HG02678 (cell line): ENCODE data around the gene ACD.

ENCODE experiments used
- ATAC-seq: cut with Tn5 transposase; IDR thresholded peaks from one replicate; pipeline ENCODE4 v1.9.1; 2021; ENCODE audit warnings: mild to moderate bottlenecking, moderate library complexity; ENCODE audit not compliant: unreplicated experiment

Gene ACD

DNA sequence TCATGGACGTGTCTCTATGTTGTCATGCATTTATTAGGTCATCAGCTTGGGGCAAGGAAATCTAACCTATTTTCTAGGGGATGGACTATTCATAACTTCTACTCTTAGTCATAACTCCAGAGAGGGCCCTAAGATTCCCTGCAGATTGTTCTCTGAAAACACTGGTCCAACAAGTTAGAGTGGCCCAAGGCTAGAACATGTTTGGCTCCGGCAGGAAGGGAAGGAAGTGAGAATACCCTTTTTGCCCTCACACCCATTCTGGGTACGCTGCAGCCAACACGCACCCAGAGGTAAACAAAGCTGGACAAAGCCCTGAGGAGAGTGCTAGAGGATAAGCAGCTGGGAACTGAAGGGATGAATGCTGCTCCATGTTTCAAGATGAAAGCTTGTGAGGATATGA is 16.5 kb upstream of the ACD start:
- no peak for ATAC-seq

DNA sequence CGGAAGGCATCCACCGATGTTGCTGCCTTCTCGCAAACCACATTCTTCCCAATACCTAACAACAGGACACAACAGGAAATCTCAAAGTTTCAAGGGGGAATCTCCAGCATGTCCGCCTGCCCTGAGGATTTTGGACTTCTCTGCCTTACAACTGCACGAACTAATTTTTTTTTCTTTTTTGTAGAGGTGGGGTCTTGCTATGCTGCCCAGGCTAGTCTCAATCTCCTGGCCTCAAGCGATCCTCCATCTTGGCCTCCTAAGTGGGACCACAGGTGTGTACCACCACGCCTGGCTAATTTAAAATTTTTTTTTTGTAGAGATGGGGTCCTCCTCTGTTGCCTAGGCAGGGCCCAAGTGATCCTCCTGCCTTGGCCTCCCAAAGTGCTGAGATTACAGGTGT is 15.9 kb upstream of the ACD start:
- ATAC-seq, result no peak

DNA sequence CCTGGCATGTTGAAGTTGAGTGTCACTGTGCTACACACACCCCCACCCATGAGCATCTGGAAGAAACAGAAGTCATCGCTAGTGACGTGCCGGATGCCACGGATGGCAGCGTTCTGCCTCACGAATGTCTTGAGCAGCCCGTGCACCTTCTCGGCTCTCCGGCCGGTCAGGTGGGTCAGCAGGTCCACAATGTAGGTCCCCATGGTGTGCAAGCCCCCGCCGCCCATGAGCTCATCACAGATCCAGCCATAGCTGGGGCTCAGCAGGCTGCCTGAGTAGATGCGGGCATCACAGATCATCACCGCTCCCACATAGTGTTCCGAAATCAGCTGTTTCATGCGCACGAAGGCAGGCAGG is 15.5 kb upstream of the ACD start:
- no peak for ATAC-seq

DNA sequence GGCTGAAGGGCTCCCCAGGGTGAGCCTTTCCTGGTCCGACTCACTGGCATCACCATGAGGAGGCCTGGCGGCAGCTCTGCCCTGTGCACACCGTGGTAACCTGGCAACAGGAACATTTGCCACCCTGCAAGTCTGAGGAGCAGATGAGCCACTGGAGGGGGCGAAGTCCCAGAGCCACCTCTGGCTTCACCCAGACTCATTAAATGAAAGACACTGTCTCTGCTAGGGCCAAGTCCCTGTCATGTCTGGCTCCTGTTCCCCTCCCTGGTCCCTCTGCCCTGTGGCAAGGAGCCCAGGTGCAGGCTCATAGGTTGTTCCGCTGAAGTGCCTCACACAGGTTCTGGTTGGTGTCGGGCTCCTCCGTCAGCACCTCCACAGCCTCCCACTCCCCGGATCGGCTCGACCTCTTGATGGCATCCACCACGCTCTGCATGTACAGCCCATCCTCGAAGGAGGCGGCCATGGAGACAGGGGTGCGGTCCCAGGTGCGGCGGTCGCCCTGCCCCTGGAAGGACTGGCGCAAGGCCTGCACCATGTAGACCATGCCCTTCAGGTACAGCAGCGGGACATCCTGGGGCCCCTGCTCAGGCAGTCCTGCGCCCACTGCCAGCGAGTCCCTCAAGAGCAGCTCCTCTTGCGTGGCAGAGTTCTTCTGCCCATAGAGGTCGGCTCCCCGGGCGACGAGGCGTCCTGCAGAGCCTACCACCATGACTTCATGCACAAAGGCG is 15.0 kb upstream of the ACD start:
- no peak for ATAC-seq

DNA sequence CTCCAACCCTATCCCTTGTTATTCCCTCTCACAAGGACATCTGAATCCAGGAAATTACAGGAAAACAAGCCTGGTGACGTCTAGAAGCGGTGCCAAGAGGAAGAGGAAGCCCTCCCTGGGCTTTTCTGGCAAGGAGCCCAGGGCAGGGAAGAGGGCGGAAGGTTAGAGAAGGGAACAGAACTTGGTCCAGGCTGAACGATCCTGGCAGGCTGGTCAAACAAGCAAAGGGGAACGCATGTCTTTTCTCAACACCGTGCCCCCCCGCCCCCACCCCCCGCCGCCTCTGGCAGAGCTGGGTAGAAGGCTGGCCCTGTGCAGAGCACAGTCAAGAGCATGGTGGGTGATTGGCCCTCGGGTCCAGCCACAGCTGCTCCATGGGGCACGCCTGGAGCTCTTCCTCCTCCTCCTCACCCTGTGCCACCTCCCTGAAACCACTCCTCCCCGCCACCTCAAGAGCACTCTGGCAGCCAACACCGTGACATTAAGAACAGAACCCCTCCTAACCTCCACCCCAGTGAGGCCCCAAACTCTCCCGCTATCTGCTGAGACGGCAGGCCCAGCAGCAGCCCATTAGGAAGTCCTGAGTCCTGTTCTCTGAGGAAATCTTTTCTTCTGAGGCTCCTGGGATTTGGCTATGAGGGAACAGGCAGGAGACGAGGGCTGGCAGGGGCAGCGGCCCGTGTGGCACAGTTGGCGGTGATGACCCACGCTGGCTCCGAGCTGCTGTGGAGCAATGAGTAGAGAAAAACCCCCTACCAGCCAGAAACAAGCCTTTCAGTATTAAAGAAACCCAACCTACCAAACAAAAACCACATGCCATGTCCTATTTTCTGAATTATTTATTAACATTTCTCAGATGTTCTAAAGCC is 13.9 kb upstream of the ACD start:
- no peak for ATAC-seq

DNA sequence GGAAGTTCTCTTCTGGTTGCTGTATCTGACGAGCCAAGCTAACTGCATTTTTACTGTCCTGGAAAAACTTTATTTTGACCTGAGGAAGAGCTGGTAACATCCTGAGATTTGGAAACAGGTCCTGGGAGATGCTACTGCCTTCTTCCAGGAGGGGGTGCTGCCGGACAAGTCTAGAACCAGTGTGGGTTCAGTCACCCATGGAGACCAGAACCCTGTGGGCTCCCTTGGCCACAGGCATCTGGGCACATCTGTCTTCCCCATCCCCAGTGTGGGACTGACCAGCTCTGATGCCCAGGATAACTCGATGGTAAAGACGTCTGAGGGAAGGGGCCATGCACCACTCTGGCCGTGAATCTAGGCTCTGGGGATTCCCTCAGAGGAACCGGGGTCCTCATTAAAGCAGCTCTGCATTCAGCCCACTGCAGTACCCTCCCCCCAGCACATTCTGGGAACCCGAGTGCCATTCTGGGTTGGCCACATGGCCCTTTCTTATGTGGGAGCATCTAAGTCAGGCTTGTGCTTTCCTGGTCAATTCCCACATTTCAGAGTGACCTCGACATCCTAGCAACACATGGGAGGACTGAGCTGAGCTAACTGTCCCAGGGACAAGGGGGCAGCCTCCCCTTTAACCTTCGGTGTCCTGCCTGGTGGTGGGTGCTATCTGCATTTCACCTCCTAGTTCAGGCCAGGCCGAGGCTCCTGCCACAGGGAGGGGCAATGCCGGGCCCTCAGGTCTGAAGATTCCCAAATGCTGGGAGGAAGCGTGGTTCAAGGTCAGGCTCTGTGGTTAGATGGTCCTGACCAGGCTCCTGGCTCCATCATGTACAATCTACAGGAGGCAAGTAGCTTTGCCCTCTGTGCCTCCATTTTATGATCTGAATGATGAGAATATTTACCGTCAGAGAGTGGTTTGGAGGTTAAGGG is 12.9 kb upstream of the ACD start:
- no peak for ATAC-seq

DNA sequence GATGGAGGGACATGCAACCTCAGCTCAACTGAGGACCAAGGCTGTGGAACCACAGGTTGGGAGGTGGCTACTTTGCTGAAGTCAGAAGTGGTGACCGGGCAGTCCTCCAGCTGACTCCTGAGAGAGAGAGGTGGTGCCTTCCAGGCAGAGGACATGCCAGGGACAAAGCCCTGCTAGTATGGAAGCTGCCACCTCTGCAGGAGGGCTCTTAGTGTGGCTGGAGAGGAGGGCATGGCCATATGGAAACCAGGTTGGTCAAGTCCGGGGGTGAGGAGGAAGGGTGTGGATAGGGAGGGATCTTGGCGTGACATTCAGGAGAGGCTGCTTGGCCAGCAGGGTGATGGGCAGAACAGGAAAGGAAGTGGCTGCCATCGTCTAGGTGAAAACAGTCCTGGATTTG is 12.2 kb upstream of the ACD start:
- no peak for ATAC-seq

DNA sequence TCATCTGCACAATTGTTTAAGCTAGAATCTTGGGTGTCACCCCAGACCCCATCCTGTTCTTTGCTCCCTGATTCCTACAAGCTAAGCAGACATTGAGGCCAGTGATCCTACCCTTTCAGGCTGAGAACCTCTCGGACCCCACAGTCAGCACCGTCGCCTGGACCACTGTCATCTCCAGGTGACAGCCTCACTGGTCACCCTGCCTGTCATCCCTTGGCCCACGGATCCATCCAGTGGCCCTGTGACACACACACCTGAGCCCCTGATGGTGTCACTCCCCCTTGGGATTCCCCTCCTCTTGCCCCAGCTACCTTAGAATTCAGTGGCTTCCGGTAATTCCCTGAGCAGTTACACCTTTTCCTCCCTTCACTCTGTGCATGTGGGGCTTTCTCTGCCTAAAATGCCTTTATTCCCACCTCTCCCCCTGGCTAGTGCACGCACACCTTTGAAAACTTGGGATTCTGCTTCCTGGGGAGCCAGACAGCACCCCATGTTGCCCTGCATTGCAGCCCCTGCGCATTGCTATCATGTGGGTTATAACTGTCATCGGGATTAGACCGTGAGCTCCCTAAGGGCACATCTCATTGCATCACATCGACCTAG is 9.5 kb upstream of the ACD start:
- ATAC-seq, result no peak

DNA sequence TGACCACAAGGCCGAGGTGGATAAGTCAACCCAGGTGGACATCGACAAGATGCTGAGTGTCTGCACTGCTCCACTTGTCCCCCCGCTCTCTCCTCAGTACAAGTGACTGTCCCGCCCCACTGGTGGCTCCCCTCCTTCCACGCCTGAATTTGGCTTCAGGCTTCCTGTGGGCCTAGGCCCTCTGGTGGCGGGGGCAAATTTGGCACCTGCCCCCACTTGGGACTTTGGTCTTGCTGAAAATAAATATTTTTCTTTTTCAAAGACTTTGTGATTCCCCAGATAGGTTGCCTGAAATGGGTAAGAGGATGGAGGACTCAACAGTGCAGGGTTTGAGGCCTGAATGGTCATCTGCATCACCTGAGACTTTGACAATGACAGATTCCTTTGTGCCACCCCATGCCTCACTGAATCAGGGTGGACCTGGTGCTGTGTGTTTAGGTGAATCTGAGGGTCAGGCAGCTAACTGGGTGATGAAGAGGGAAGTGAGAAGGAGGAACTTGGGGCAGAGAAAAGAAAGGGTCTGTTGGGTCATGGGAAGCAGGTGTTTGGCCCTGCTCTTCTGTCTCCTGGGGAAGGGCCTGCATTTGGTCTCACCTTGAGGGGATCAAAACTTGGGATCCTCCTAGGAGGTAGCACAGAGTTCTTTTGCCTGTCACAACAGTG is 8.6 kb upstream of the ACD start:
- ATAC-seq, result no peak

DNA sequence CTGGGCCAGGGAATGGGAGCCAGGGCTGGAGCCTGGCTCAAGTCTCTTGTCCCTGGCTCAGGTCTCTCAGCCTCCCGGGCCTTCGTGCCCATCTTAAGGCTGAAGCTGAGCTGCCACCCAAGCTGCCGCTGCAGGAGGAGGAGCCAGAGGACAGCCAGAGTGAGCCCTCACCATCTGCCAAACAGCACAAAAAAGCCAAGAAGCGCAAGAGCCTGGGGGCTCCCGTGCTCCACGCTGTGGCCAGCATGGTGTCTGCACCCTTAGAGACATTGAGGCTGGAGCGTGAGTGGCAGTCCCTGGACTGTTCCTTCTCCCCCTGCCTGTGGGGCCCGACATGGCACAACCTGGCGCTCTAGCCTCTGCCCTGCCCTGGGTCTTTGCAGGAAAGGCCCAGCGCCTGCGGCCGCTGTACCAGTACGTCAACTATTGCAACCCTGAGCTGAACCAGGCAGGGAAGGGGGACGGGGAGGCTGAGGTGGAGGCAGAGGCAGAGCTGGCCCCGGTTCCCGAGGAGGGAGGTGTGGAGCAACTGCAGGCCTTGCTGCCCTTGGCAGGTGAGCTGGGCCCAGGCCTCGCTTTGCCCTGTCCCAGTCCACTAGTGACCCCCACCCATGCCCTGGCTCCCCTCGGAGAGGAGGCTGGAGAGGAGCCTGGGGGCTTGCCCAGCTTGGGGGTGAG is 7.9 kb upstream of the ACD start:
- peak; percentile 81 for ATAC-seq

DNA sequence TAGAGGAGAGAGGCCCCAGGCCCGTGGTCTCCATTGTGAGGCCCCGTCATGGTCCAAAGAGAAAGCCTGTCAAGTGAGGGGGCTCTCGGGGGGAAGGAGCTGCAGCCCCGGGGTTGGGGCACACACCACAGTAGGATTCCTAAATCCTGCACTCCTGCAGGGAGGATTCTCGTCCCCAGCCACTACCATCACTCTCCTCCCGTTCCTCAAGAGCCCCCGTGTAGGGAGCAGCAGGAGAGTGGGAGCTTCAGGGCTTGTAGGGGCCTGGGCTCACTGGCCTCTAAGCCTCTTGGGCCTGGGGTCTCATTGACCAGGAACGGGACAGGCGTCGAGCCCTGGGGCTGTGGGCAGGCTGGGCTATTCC is 7.4 kb upstream of the ACD start:
- ATAC-seq, result no peak

DNA sequence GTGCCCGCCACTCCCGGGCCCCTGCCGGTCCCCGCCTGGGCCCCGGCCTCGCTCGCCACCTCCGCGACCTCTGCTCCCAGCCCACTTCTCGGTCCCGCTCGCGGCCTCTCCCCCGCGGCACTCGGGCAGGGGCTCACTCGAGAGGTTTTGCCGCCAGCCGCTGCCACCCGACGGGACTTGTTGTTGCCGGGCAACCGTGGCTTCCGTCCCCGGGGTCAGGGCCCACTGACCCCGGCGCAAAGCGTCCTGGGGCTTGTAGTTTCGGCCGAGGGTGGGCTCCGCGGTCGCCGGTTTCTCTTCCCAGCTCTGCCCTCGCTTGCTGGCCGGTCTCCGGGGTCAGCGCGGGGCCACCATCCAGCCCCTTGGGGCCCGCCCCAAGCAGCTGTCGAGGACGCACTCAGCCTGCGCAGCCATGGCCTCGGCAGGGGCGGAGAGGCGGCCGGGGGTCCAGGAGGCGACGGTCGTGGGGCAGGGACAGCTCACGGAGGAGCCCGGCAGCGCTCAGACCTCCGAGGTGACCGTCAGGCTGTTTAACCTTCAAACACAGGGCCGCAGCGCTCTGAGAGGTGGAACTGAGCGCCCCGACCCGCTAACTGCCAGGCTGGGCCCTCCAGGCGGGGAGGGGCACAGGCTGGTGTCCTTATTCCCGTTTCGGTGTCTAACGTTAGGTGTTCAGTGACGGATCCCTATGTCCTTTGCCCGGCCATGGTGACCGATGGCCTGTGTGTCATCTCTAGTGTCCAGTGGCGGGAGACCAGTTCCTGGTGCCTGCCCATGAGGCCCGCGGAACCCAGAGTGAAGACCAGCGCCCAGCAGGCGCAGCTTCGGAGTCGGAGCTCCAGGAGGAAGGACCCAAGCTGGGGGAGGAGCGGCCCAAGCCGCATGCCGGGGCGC is 6.7 kb upstream of the ACD start, which contains the start of the genes C16orf86 and ENKD1:
Gene C16orf86, plus strand, starts transcription at position 256 of the 894 bp plus-strand sequence. Its CDS starts 157 bp downstream, at position 413.
Gene ENKD1, minus strand, starts transcription at position 192 of the 894 bp plus-strand sequence. CDS start 308 bp downstream, outside the sequence.
- peak; percentile 61 for ATAC-seq

DNA sequence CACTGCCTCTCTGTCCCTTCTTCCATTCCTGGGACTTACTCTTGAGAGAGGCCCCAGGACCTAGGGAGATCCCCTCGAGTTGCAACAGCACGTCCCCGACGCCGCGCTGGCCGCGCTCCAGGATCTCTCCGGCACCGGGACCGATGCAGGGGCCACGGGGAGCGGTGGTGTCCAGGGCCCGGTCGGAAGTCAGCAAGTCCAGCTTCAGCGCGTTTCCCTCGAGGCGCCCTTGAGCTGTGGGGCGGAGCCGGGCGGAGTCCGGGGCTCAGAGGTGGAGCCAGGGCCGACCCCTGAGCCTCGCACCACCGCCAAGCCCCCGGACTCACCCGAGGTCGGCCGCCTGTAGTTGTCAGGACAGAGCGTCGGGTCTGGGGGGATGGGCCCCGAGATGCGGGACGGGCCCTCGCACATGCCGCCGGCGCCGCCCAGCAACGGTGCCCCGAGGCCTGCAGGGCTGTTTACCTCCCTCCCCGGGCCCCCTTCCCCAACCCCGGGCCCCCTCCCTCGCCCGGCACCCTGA is 6.0 kb upstream of the ACD start:
- no peak for ATAC-seq

DNA sequence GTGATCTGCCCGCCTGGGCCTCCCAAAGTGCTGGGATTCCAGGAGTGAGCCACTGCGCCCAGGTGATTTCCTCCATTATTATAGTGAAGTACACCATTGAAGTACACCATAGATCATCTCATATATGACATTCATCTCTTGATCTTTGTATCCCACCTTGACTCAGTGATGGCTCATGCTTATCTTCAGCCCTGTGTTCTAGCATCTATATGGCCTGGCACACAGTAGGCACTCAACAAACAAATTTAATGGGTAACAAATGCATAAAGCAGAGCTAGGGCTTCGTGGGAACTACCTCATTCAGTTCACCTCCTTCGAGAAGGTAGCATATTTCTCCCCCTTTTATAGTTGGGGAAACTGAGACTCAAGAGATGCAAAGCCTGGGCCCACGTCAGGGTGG is 5.5 kb upstream of the ACD start:
- no peak for ATAC-seq

DNA sequence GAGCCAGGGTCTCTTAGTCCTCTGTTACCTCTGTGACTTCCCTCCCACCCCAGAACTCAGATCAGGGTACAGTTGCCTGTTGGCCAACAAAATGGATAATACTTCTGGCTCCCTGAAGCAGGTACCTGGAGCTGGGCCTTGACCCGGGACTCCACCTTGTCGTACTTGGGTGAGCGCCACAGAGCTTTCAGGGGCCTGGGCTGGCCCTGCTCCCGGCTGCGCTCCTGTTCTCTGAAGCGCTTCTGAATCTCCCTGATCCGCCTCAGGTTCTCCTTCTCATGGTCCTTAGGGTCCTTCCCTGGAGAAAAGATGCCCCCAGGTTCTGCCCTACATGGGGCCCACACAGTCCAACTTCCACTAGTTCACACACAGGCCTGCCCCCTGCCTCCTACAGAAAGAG is 4.8 kb upstream of the ACD start:
- no peak for ATAC-seq

DNA sequence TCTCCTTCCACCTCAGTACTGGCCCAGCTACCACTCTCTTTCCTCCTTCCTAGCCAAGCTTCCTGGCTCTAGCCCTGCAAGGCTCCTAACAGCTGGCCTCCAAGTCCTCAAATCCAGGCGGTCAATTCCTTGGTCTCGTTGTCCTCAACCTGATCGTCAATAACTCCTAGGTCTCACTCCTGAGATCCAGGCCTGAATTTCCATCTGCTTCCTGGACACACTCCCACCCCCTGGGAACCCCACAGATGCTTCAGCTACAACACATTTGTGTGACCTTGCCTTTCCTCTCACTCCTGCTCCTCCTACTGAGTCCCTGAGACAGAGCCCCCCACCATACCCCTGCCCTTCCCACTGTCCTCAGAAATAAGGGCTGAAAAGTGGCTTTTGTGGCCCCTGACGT is 4.2 kb upstream of the ACD start:
- ATAC-seq, result no peak

DNA sequence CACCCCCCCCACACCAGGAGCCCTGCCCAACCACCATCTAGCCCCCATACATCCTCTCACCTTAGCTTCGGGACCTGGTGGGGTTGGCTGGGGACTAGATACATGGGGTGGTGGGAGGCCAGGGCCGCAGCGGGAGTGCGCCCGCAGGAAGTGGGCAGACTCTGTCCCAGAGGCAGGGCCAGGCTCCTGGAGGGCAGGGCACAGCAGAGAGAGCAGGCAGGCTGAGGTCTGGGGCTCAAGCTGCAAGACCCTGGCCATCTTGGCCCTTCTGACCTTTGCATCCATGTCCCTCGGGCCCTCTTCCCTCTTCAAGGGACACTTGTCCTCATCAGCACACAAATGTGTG is 3.8 kb upstream of the ACD start:
- ATAC-seq, result no peak

DNA sequence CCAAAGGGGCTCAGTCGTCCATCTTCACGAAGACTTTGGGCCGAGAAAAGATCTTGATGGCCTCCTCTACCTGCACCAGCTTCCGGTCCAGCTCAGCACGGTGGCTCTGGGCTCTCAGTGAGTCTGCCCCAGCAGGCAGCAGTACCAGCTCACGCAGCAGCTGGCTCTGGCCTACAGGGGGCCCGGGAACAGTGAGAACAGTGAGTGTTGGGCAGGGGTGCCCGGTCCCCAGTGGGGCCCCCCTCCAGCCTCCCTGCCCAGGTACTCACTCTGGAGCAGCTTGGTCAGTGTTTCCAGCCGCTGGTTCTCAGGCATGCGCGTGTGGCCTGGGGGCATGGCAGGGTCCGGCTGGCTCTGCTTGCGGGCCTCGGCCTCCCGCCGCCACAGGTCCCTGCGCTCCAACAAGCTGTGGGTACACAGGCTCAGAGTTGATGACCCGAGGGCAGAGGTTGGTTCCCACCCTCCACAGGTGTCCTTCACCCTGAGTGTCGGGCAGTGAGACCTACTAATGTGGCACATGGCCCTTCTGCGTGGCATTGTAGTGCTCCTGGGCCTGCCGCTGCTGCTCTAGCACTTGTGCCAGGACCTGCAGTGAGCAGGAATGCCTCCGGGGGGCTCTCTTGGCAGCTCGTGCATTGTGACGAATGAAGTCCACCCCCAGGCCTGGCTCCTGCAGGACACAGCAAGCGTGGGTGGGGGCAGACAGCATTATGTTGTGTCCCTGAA is 3.3 kb upstream of the ACD start:
- no peak for ATAC-seq
